Smooth muscle cell (in vitro differentiated cells): ENCODE data around the gene LMTK2. TPM values are rescaled to one million over a fixed set of nuclear protein-coding genes. Genes with fewer than 3 reads are reported as not detected.

Experiments
- DNase-seq: peaks from one replicate; lab custom pipeline; 2025; ENCODE audit not compliant: unreplicated experiment; lab: John Stamatoyannopoulos, UW
- H2AFZ ChIP-seq: fragments of 200-600 bp; sonication (generic); 2 replicates; pipeline ENCODE4 v1.6.0; 2016; ENCODE audit warnings: antibody characterized with exemption, low read depth, mild to moderate bottlenecking
- H3F3A ChIP-seq: fragments of 200-600 bp; sonication (generic); 2 replicates; pipeline ENCODE4 v1.6.0; 2017; ENCODE audit warnings: antibody characterized with exemption, low read depth
- H3K27ac ChIP-seq: fragments of 200-600 bp; sonication (generic); 2 replicates; pipeline ENCODE4 v1.5.1; 2016; ENCODE audit warnings: low read depth, mild to moderate bottlenecking
- H3K27me3 ChIP-seq: fragments of 200-600 bp; sonication (generic); 2 replicates; pipeline ENCODE4 v1.6.1; 2016; ENCODE audit warnings: low read depth, mild to moderate bottlenecking
- H3K36me3 ChIP-seq: fragments of 200-600 bp; sonication (generic); 2 replicates; pipeline ENCODE4 v1.5.1; 2016; ENCODE audit warnings: low read depth
- H3K4me1 ChIP-seq: fragments of 200-600 bp; sonication (generic); 2 replicates; pipeline ENCODE4 v1.5.1; 2016; ENCODE audit warnings: low read depth
- H3K4me2 ChIP-seq: fragments of 200-600 bp; sonication (generic); 2 replicates; pipeline ENCODE4 v1.6.0; 2016; ENCODE audit warnings: mild to moderate bottlenecking
- H3K4me3 ChIP-seq: fragments of 200-600 bp; sonication (generic); 2 replicates; pipeline ENCODE4 v1.5.1; 2016; ENCODE audit warnings: mild to moderate bottlenecking
- H3K79me2 ChIP-seq: fragments of 200-600 bp; sonication (generic); 2 replicates; pipeline ENCODE4 v1.6.0; 2016; ENCODE audit warnings: low read depth, mild to moderate bottlenecking
- H3K9ac ChIP-seq: fragments of 200-600 bp; sonication (generic); 2 replicates; pipeline ENCODE4 v1.6.0; 2016; ENCODE audit warnings: low read depth
- H3K9me3 ChIP-seq: fragments of 200-600 bp; sonication (generic); replicated peaks from 2 replicates; pipeline ENCODE4 v1.5.1; 2016; ENCODE audit warnings: low read depth
- H4K20me1 ChIP-seq: fragments of 200-600 bp; sonication (generic); 2 replicates; pipeline ENCODE4 v1.6.0; 2016; ENCODE audit warnings: low read depth
- WGBS: methylation state at CpG from one replicate; pipeline ENCODE4 v1.1.7; 2016; ENCODE audit warnings: low lambda C conversion rate; 5-methylcytosine and 5-hydroxymethylcytosine counted together
- polyA plus RNA-seq: library from polyadenylated mRNA; unstranded; fragments of >200 nt; fragmentation: Nextera tagmentation; extraction: Ambion mirVana; gene quantifications from 2 replicates; pipeline ENCODE4 v1.2.1, GENCODE V29; 2016
- total RNA-seq: library from RNA; depleted of rRNA; stranded (reverse); fragments of >200 nt; gene quantifications from 2 replicates; pipeline ENCODE4 v1.2.3, GENCODE V29; 2014
- TF ChIP-seq, protein P1 (sequence below): fragments of 200-600 bp; sonication (generic); IDR thresholded peaks from 2 replicates; pipeline ENCODE4 v1.5.1; 2017; ENCODE audit warnings: borderline replicate concordance, mild to moderate bottlenecking, antibody characterized with exemption; ENCODE audit not compliant: insufficient read depth, poor library complexity, severe bottlenecking

LMTK2 gene
- total and polyA plus RNA-seq, 2 experiments from 2014 or later, result 3.0 to 8.7 TPM

DNA sequence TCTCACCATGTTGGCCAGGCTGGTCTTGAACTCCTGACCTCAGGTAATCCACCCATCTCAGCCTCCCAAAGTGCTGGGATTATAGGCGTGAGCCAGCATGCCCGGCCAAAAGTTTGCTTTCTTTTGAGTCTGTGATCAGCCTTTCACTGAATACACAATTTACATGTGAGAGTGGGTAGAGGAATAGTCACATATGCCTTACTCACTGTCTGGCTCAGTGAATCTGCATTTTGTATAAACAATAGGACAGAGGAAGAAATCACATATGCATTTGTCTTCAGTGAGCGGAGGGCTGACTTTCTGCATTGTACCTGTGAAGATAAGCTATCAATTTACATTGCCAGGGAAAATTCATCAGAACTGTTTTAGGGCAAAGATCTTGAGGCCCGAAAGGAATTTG is 147.9 kb downstream of the LMTK2 start:
- no peaks in the 10 kb centered on the region for H3K27me3 ChIP-seq
- H3K4me2 ChIP-seq, result no peak overlapping the region
- no peak for DNase-seq
- 83% methylated on average over 4 of the region's 4 CpGs for WGBS
- H3K4me1 ChIP-seq, result peaks cover 14% of the 10 kb centered on the region
- peaks cover 22% of the 10 kb centered on the region for H3K79me2 ChIP-seq
- H3K9me3 ChIP-seq, result no peaks in the 10 kb centered on the region
- H3K36me3 ChIP-seq, result no peaks in the 10 kb centered on the region
- no peak overlapping the region for H3K4me3 ChIP-seq
- H2AFZ ChIP-seq, result no peak overlapping the region
- no peak overlapping the region for H3K9ac ChIP-seq
- TF ChIP-seq, protein P1, sequence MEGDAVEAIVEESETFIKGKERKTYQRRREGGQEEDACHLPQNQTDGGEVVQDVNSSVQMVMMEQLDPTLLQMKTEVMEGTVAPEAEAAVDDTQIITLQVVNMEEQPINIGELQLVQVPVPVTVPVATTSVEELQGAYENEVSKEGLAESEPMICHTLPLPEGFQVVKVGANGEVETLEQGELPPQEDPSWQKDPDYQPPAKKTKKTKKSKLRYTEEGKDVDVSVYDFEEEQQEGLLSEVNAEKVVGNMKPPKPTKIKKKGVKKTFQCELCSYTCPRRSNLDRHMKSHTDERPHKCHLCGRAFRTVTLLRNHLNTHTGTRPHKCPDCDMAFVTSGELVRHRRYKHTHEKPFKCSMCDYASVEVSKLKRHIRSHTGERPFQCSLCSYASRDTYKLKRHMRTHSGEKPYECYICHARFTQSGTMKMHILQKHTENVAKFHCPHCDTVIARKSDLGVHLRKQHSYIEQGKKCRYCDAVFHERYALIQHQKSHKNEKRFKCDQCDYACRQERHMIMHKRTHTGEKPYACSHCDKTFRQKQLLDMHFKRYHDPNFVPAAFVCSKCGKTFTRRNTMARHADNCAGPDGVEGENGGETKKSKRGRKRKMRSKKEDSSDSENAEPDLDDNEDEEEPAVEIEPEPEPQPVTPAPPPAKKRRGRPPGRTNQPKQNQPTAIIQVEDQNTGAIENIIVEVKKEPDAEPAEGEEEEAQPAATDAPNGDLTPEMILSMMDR, result no peak
- no peaks in the 10 kb centered on the region for H3F3A ChIP-seq
- H4K20me1 ChIP-seq, result peaks cover 3% of the 10 kb centered on the region
- H3K27ac ChIP-seq, result no peak overlapping the region

DNA sequence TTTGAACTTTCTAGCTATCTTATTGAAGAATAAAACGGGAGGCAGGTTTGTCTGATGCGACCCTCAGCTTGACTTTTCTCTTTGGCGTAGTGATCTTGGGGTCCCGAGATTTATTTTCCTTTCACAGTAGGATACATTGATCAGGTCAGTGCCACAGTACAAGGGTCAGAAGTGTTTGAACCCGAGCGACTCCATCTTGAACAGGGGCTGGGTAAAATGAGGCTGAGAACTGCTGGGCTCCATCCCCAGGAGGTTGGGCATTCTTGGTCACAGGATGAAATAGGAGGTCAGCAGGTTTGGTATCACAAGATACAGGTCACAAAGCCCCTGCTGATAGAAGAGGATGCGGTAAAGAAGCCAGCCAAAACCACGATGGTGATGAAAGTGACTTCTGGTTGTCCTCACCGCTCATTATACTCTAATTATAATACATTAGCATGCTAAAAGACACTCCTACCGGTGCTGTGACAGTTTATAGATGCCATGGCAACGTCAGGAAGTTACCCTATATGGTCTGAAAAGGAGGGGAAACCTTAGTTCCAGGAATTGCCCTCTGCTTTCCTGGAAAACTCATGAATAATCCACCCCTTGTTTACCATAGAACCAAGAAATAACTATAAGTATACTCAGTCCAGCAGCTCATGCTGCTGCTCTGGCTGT is 148.4 kb downstream of the LMTK2 start:
- Histone ChIP-seq H3K9ac (no peak overlapping the region), H3K36me3 (no peaks in the 10 kb centered on the region), H3K27ac (no peak overlapping the region), H2AFZ (no peak overlapping the region), H3K4me1 (peaks cover 14% of the 10 kb centered on the region), H3K9me3 (no peaks in the 10 kb centered on the region), H3K4me2 (no peak overlapping the region), H3F3A (no peaks in the 10 kb centered on the region), H3K27me3 (no peaks in the 10 kb centered on the region), H3K79me2 (peaks cover 22% of the 10 kb centered on the region), H4K20me1 (peaks cover 3% of the 10 kb centered on the region), H3K4me3 (no peak overlapping the region)
- TF ChIP-seq, protein P1, result no peak
- DNase-seq, result no peak
- 93% methylated on average over 11 of the region's 11 CpGs for WGBS

- Histone ChIP-seq H3K9ac (no peak overlapping the region), H3F3A (no peaks in the 10 kb centered on the region), H3K4me3 (no peak overlapping the region), H4K20me1 (peaks cover 3% of the 10 kb centered on the region), H3K36me3 (no peaks in the 10 kb centered on the region), H3K4me1 (peaks cover 7% of the 10 kb centered on the region), H3K4me2 (no peak overlapping the region), H3K79me2 (peaks cover 21% of the 10 kb centered on the region), H2AFZ (no peak overlapping the region), H3K27ac (no peak overlapping the region), H3K27me3 (no peaks in the 10 kb centered on the region), H3K9me3 (no peaks in the 10 kb centered on the region)
- TF ChIP-seq, protein P1, result no peak
- WGBS, result 96% methylated on average over 7 of the region's 7 CpGs
- no peak for DNase-seq
These were observed 149.8 kb downstream of the LMTK2 start for GRCh38 chr7:98256431-98256830.

DNA sequence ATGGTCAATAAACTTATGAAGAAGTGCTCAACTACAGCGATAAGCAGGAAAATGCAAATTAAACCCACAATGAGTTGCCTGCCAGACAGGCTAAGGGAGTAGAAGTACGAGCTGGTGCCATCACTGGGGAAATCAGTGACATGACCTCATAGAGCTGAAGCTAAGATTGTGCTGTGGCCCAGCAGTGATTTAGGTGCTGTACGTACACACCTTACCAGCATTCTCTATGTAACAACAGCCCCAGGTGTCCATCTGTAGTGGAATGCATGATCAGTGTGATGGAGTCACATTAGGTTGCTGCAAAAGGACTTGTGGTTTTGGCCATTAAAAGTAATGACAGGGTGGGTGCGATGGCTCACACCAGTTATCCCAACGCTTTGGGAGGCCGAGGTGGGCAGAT is 151.0 kb downstream of the LMTK2 start:
- H2AFZ ChIP-seq, result no peak overlapping the region
- H4K20me1 ChIP-seq, result peaks cover 3% of the 10 kb centered on the region
- H3K79me2 ChIP-seq, result peaks cover 14% of the 10 kb centered on the region
- TF ChIP-seq, protein P1, result no peak
- no peak overlapping the region for H3K9ac ChIP-seq
- no peak overlapping the region for H3K4me2 ChIP-seq
- no peaks in the 10 kb centered on the region for H3K27me3 ChIP-seq
- WGBS, result 78% methylated on average over 6 of the region's 6 CpGs
- no peaks in the 10 kb centered on the region for H3K36me3 ChIP-seq
- DNase-seq, result no peak
- H3K4me1 ChIP-seq, result peaks cover 5% of the 10 kb centered on the region
- no peak overlapping the region for H3K4me3 ChIP-seq
- no peak overlapping the region for H3K27ac ChIP-seq
- H3K9me3 ChIP-seq, result no peaks in the 10 kb centered on the region
- no peaks in the 10 kb centered on the region for H3F3A ChIP-seq
